Upper lobe of left lung (tissue), 4 donors: Measurements from ENCODE around the gene FEZF2.

Source experiments
- CTCF ChIP-seq, 6 experiments: fragments of 450-650 bp in 4 of 6; fragments of 200-600 bp in 2 of 6; sonication (generic) in 2 of 6; IDR thresholded peaks; one replicate each; pipeline ENCODE4 v1.5.1; 2016 to 2019; ENCODE audit warnings: antibody characterized with exemption in 6 of 6
- EP300 ChIP-seq, 4 donors: sonication (generic); formaldehyde crosslinking; IDR thresholded peaks; one replicate each; pipeline ENCODE4 v1.5.1; 2017; ENCODE audit warnings: antibody characterized with exemption in 4 of 4, control low read depth in 2 of 4
- POLR2A ChIP-seq, 4 donors: fragments of 450-650 bp; IDR thresholded peaks; one replicate each; pipeline ENCODE4 v1.5.1; 2016 to 2017; ENCODE audit warnings: antibody characterized with exemption in 4 of 4, mild to moderate bottlenecking in 2 of 4
- POLR2AphosphoS5 ChIP-seq, 2 donors: sonication (generic); formaldehyde crosslinking; IDR thresholded peaks; one replicate each; pipeline ENCODE4 v1.5.1; 2017; ENCODE audit warnings: antibody characterized with exemption in 2 of 2

GRCh38 chr3:62332017-62332416, 41.3 kb downstream of the FEZF2 start:
- TF ChIP-seq CTCF (IDR thresholded peaks at IDR 0.05) (no peak), POLR2AphosphoS5 (IDR thresholded peaks at IDR 0.05) (no peak), POLR2A (IDR thresholded peaks at IDR 0.05) (no peak), EP300 (IDR thresholded peaks at IDR 0.05) (no peak)
